Measurements from ENCODE around the gene IGFBPL1. TPM values are rescaled to one million over a fixed set of nuclear protein-coding genes. Genes with fewer than 3 reads are reported as not detected.
A peak's percentile ranks its signal among the peaks of the same experiment; 100 is the strongest.

Gene IGFBPL1
- total and polyA plus RNA-seq, 2 of the 8 experiments (the other 6 are each of a cell fraction or from before 2014, with no cell fraction given), result 31.3 to 33.8 TPM

GRCh38 chr9:38371495-38371894 is 52.8 kb downstream of the IGFBPL1 start:
- no peak for DNase-seq (ENCODE audit: low read depth in 1 of 2, low spot score in 2 of 2)

More at GRCh38 chr9:38371495-38371894, 52.8 kb downstream of the IGFBPL1 start:
- CTCF ChIA-PET (ENCODE audit: partially characterized antibody), result interaction anchor here (0.7 to 3.0 kb wide), 6 partner anchors 9 to 591 kb away, joined by 3 to 12 read pairs (median 3); no protein-coding TSS in a partner anchor
- Histone ChIP-seq H3K36me3 (ENCODE audit: control insufficient read depth in 2 of 4, insufficient read depth in 4 of 4, low read length in 3 of 4) (no peaks in the 10 kb centered on the region), H3K56ac (replicated peaks; ENCODE audit: insufficient read length, low read depth, low read length) (no peak overlapping the region), H2BK20ac (ENCODE audit: low read length) (no peak overlapping the region), H3K27me3 (replicated peaks in 1 of 4; ENCODE audit: control insufficient read depth in 3 of 4, extremely low read depth in 1 of 4, insufficient read depth in 3 of 4, low read length in 3 of 4) (no peaks in the 10 kb centered on the region; a peak in 2 of 7 replicates), H2BK5ac (ENCODE audit: low read depth, low read length) (no peak overlapping the region), H3K4ac (replicated peaks; ENCODE audit: insufficient read length, low read depth, low read length) (no peak overlapping the region), H2BK120ac (replicated peaks; ENCODE audit: low read depth, low read length) (no peak overlapping the region), H3K9me3 (ENCODE audit: insufficient read depth in 2 of 2, low read depth in 1 of 2, low read length in 1 of 2) (no peaks in the 10 kb centered on the region), H3K4me3 (ENCODE audit: extremely low read depth in 1 of 4, insufficient read depth in 2 of 4, low read depth in 3 of 4, low read length in 4 of 4) (no peak overlapping the region), H4K20me1 (replicated peaks in 1 of 2; ENCODE audit: control insufficient read depth in 1 of 2, insufficient read depth in 2 of 2, low read length in 2 of 2) (no peaks in the 10 kb centered on the region), H3K14ac (ENCODE audit: insufficient read length) (no peak overlapping the region), H3K23me2 (ENCODE audit: low read depth, low read length) (no peaks in the 10 kb centered on the region), H4K8ac (ENCODE audit: extremely low read depth, insufficient read depth, low read length) (no peak overlapping the region), H3K9ac (replicated peaks in 1 of 4; ENCODE audit: extremely low read depth in 1 of 4, low read depth in 3 of 4, low read length in 3 of 4) (no peak overlapping the region), H4K91ac (replicated peaks; ENCODE audit: insufficient read length, low read length) (no peak overlapping the region), H3K4me1 (replicated peaks in 1 of 4; ENCODE audit: control insufficient read depth in 3 of 4, insufficient read depth in 4 of 4, low read length in 3 of 4) (no peaks in the 10 kb centered on the region; a peak in 1 of 7 replicates), H2AFZ (ENCODE audit: low read length) (no peak overlapping the region), H4K5ac (ENCODE audit: insufficient read length, low read depth, low read length) (no peak overlapping the region), H3K18ac (ENCODE audit: extremely low read depth, low read length) (no peak overlapping the region), H2BK12ac (ENCODE audit: low read depth, low read length) (no peak overlapping the region), H3K79me1 (ENCODE audit: low read depth, low read length) (no peaks in the 10 kb centered on the region), H3K27ac (ENCODE audit: low read depth, low read length) (no peak overlapping the region), H3K23ac (ENCODE audit: insufficient read length) (no peak overlapping the region), H2BK15ac (ENCODE audit: low read length) (no peak overlapping the region), H3K79me2 (ENCODE audit: control insufficient read depth in 1 of 2, insufficient read depth in 2 of 2, low read length in 2 of 2) (no peaks in the 10 kb centered on the region), H3K4me2 (ENCODE audit: insufficient read depth in 1 of 2, low read depth in 2 of 2, low read length in 2 of 2) (no peak overlapping the region), H2AK5ac (ENCODE audit: low read depth, low read length) (no peak overlapping the region)
- FAIRE-seq, result no peak
- 89% methylated on average over 2 of the region's 2 CpGs; no CpG with 5 or more reads in 1 of the 2 experiments for WGBS, 2 experiments (ENCODE audit: extremely low coverage in 1 of 2, insufficient coverage in 1 of 2, insufficient read length in 1 of 2, insufficient replicate concordance in 2 of 2, low coverage in 1 of 2, low lambda C conversion rate in 2 of 2, missing lambda C conversion rate in 1 of 2)
- TF ChIP-seq BRCA1 (IDR thresholded peaks at IDR 0.05; ENCODE audit: low read depth, low read length) (no peak), RAD21 (IDR thresholded peaks at IDR 0.05 in 1 of 2, conservative IDR thresholded peaks at IDR 0.05 in 1 of 2; ENCODE audit: low read depth in 2 of 2, low read length in 2 of 2) (peak; percentile 26 to 37; a peak in 2 of 4 replicates)
- POLR2A ChIA-PET (ENCODE audit: partially characterized antibody), result interaction anchor here (0.9 kb wide), 1 partner anchor 21 kb away, joined by 3 read pairs; the partner anchor contains the start of gene ALDH1B1

Data from H1 (cell line).